Uterus (tissue), 4 donors: ENCODE results near the gene HRH3. TPM values are rescaled to one million over a fixed set of nuclear protein-coding genes. Genes with fewer than 3 reads are reported as not detected.

Experiments used
- DNase-seq, 2 donors: peaks; one replicate each; pipeline ENCODE4 v3.0.0-alpha.2; 2019 to 2020
- H3K27ac ChIP-seq, 2 donors: fragments of 200-600 bp; sonication (generic); 1 replicate in 1 of 2; 2 replicates in 1 of 2; pipeline ENCODE4 v1.5.1; 2016 to 2018
- H3K27me3 ChIP-seq, 2 donors: fragments of 200-600 bp; sonication (generic); one replicate each; pipeline ENCODE4 v1.5.1; 2018 to 2019; ENCODE audit warnings: control low read depth in 1 of 2
- H3K36me3 ChIP-seq, 2 donors: fragments of 200-600 bp; sonication (generic); one replicate each; pipeline ENCODE4 v1.5.1; 2019; ENCODE audit warnings: control low read depth in 1 of 2
- H3K4me1 ChIP-seq, 2 donors: fragments of 200-600 bp; sonication (generic); one replicate each; pipeline ENCODE4 v1.5.1; 2018 to 2019; ENCODE audit warnings: control low read depth in 1 of 2
- H3K4me3 ChIP-seq, 2 donors: fragments of 200-600 bp; sonication (generic); 1 replicate in 1 of 2; 2 replicates in 1 of 2; pipeline ENCODE4 v1.5.1; 2018 to 2019; ENCODE audit warnings: mild to moderate bottlenecking in 1 of 2
- H3K9me3 ChIP-seq, 2 donors: fragments of 200-600 bp; sonication (generic); one replicate each; pipeline ENCODE4 v1.5.1; 2019; ENCODE audit warnings: control low read depth in 1 of 2
- CTCF ChIP-seq, 4 experiments: fragments of 200-600 bp in 2 of 4; fragments of 450-650 bp in 2 of 4; sonication (generic) in 2 of 4; IDR thresholded peaks; one replicate each; pipeline ENCODE4 v1.5.1; 2016 to 2019; ENCODE audit warnings: antibody characterized with exemption in 4 of 4, mild to moderate bottlenecking in 2 of 4, moderate library complexity in 1 of 4
- POLR2A ChIP-seq, 2 donors: fragments of 450-650 bp; IDR thresholded peaks; one replicate each; pipeline ENCODE4 v1.6.1; 2016; ENCODE audit warnings: antibody characterized with exemption in 2 of 2, mild to moderate bottlenecking in 1 of 2, moderate library complexity in 1 of 2
- intact Hi-C: fragments of 100-400 bp; cut with DNase I; formaldehyde crosslinking; loops from one replicate; pipeline ENCODE4 v1.15.1; 2023; ENCODE audit warnings: low total_unique reads
- total RNA-seq, 4 donors: library from RNA; depleted of rRNA in 3 of 4; stranded (reverse); fragments of >200 nt in 3 of 4; gene quantifications; one replicate each; pipeline versions ENCODE4 v1.1.0 to v1.2.4, GENCODE V29; 2014 to 2023
- donor health status: DM: yes; HTN: yes; CAD: no.

Gene HRH3
- total RNA-seq, 4 donors from 2014 or later: not detected

- no peak for DNase-seq
- TF ChIP-seq POLR2A (IDR thresholded peaks at IDR 0.05): no peak
- no peak for TF ChIP-seq CTCF (IDR thresholded peaks at IDR 0.05)
- intact Hi-C loops: no loop called here
- H3K27me3 ChIP-seq: peaks cover 8 to 25% of the 10 kb centered on the region in 2 donors
- H3K9me3 ChIP-seq: no peaks in the 10 kb centered on the region
- H3K27ac ChIP-seq: no peak overlapping the region
- no peaks in the 10 kb centered on the region for H3K36me3 ChIP-seq
- H3K4me1 ChIP-seq: peaks cover 0 to 14% of the 10 kb centered on the region in 2 donors
- H3K4me3 ChIP-seq: no peak overlapping the region
These were observed 3.5 kb upstream of the HRH3 start for GRCh38 chr20:62223571-62223970.

- Histone ChIP-seq H3K9me3 (no peaks in the 10 kb centered on the region), H3K27me3 (peaks cover 8 to 31% of the 10 kb centered on the region in 2 donors), H3K4me1 (peaks cover 0 to 14% of the 10 kb centered on the region in 2 donors), H3K36me3 (no peaks in the 10 kb centered on the region), H3K4me3 (no peak overlapping the region), H3K27ac (no peak overlapping the region)
- DNase-seq: no peak
- intact Hi-C loops: no loop called here
- no peak for TF ChIP-seq POLR2A (IDR thresholded peaks at IDR 0.05)
- no peak for TF ChIP-seq CTCF (IDR thresholded peaks at IDR 0.05)
These were observed 2.9 kb upstream of the HRH3 start for GRCh38 chr20:62222972-62223371.

- H3K4me3 ChIP-seq: no peak overlapping the region
- intact Hi-C loops: no loop called here
- DNase-seq: no peak
- no peaks in the 10 kb centered on the region for H3K9me3 ChIP-seq
- H3K4me1 ChIP-seq: peaks cover 0 to 14% of the 10 kb centered on the region in 2 donors
- no peak overlapping the region for H3K27ac ChIP-seq
- no peaks in the 10 kb centered on the region for H3K36me3 ChIP-seq
- TF ChIP-seq POLR2A (IDR thresholded peaks at IDR 0.05) (no peak), CTCF (IDR thresholded peaks at IDR 0.05) (no peak)
- H3K27me3 ChIP-seq: peaks cover 8 to 34% of the 10 kb centered on the region in 2 donors
These were observed 2.3 kb upstream of the HRH3 start for GRCh38 chr20:62222266-62222850.

- TF ChIP-seq POLR2A (IDR thresholded peaks at IDR 0.05): no peak
- TF ChIP-seq CTCF (IDR thresholded peaks at IDR 0.05): no peak
- H3K27me3 ChIP-seq: peaks cover 8 to 40% of the 10 kb centered on the region in 2 donors
- no peak for DNase-seq
- H3K36me3 ChIP-seq: no peaks in the 10 kb centered on the region
- H3K27ac ChIP-seq: no peak overlapping the region
- no peak overlapping the region for H3K4me3 ChIP-seq
- H3K9me3 ChIP-seq: no peaks in the 10 kb centered on the region
- intact Hi-C loops: no loop called here
- H3K4me1 ChIP-seq: peaks cover 0 to 14% of the 10 kb centered on the region in 2 donors
These were observed 839 bp upstream of the HRH3 start for GRCh38 chr20:62220666-62221568.
